Transverse colon (tissue), 3 donors: ENCODE measurements around the gene ARHGEF10L.

ENCODE experiments used
- EP300 ChIP-seq: sonication (generic); formaldehyde crosslinking; IDR thresholded peaks from one replicate; pipeline ENCODE4 v1.6.1; 2017; ENCODE audit warnings: antibody characterized with exemption, low read depth
- POLR2A ChIP-seq: fragments of 450-650 bp; IDR thresholded peaks from one replicate; pipeline ENCODE4 v1.6.1; 2016; ENCODE audit warnings: antibody characterized with exemption, mild to moderate bottlenecking, moderate library complexity
- TF ChIP-seq, protein P1 (sequence below), 5 experiments: fragments of 200-600 bp in 3 of 5; fragments of 450-650 bp in 2 of 5; sonication (generic) in 3 of 5; IDR thresholded peaks; 1 replicate in 2 of 5; 2 replicates in 3 of 5; pipeline ENCODE4 v1.5.1; 2016 to 2017; ENCODE audit warnings: antibody characterized with exemption in 5 of 5, inconsistent platforms in 3 of 5, mild to moderate bottlenecking in 2 of 5, moderate library complexity in 1 of 5

DNA sequence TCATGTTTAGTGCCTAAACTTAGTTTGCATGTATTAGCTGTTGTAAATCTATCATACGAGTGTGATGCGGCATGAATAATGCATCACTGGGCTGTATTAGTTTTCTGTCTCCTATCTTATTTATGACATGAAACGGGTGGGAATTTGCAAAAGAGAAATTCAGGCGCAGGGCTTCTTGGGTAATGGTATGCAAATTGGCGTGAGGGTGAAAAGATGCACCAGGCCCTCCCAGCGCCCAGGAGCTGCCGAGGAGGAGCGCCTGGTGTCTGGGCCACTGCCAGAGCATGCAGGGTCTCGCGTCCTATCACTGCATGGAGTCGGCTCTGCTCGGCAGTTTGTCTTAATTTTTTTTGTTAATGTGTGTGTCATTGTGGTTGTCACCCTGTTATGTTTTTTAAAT is 132.7 kb downstream of the ARHGEF10L start:
- TF ChIP-seq, protein P1, sequence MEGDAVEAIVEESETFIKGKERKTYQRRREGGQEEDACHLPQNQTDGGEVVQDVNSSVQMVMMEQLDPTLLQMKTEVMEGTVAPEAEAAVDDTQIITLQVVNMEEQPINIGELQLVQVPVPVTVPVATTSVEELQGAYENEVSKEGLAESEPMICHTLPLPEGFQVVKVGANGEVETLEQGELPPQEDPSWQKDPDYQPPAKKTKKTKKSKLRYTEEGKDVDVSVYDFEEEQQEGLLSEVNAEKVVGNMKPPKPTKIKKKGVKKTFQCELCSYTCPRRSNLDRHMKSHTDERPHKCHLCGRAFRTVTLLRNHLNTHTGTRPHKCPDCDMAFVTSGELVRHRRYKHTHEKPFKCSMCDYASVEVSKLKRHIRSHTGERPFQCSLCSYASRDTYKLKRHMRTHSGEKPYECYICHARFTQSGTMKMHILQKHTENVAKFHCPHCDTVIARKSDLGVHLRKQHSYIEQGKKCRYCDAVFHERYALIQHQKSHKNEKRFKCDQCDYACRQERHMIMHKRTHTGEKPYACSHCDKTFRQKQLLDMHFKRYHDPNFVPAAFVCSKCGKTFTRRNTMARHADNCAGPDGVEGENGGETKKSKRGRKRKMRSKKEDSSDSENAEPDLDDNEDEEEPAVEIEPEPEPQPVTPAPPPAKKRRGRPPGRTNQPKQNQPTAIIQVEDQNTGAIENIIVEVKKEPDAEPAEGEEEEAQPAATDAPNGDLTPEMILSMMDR (IDR thresholded peaks at IDR 0.05): no peak
- TF ChIP-seq POLR2A (no peak), EP300 (no peak)
